ENCODE results near the gene THRSP. TPM values are rescaled to one million over a fixed set of nuclear protein-coding genes. Genes with fewer than 3 reads are reported as not detected.
"Not testable (repeated sequence)": the region's sequence is repeated elsewhere in the genome, so short reads cannot be mapped to it uniquely, and the experiment has no call there.

The THRSP gene
- total RNA-seq, 1 donor from 2014 or later, result not detected

DNA sequence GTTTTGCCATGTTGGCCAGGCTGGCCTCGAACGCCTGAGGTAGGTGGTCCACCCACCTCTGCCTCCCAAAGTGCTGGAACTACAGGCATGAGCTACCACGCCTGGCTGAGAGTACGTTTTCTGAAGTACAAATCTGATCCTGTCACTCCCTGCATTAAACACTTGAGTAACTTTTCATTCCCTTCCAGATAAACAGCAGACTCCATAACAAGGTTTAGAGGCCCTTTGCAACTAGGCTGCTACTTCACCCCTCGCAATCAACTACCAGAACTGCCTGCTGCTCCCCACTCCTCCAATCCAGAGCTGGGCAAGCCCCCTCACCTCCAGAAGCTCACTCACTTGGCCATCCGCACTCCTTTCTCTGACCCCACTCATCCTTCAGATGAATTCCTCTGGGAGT is 42.0 kb upstream of the THRSP start:
- no peaks in the 10 kb centered on the region for H3K36me3 Mint-ChIP-seq (ENCODE audit: low read depth, unreplicated experiment)
- H3K4me3 Mint-ChIP-seq (ENCODE audit: unreplicated experiment), result no peak overlapping the region
- H3K27me3 Mint-ChIP-seq (ENCODE audit: unreplicated experiment), result peaks cover 7% of the 10 kb centered on the region
- no peak for DNase-seq (ENCODE audit: low spot score)
- TF ChIP-seq, protein P1, sequence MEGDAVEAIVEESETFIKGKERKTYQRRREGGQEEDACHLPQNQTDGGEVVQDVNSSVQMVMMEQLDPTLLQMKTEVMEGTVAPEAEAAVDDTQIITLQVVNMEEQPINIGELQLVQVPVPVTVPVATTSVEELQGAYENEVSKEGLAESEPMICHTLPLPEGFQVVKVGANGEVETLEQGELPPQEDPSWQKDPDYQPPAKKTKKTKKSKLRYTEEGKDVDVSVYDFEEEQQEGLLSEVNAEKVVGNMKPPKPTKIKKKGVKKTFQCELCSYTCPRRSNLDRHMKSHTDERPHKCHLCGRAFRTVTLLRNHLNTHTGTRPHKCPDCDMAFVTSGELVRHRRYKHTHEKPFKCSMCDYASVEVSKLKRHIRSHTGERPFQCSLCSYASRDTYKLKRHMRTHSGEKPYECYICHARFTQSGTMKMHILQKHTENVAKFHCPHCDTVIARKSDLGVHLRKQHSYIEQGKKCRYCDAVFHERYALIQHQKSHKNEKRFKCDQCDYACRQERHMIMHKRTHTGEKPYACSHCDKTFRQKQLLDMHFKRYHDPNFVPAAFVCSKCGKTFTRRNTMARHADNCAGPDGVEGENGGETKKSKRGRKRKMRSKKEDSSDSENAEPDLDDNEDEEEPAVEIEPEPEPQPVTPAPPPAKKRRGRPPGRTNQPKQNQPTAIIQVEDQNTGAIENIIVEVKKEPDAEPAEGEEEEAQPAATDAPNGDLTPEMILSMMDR (IDR thresholded peaks at IDR 0.05; ENCODE audit: unreplicated experiment), result no peak
- H3K9me3 Mint-ChIP-seq (ENCODE audit: unreplicated experiment), result no peaks in the 10 kb centered on the region
- peaks cover 3% of the 10 kb centered on the region for H3K4me1 Mint-ChIP-seq (ENCODE audit: unreplicated experiment)
- no peak overlapping the region for H3K27ac Mint-ChIP-seq (ENCODE audit: unreplicated experiment)

DNA sequence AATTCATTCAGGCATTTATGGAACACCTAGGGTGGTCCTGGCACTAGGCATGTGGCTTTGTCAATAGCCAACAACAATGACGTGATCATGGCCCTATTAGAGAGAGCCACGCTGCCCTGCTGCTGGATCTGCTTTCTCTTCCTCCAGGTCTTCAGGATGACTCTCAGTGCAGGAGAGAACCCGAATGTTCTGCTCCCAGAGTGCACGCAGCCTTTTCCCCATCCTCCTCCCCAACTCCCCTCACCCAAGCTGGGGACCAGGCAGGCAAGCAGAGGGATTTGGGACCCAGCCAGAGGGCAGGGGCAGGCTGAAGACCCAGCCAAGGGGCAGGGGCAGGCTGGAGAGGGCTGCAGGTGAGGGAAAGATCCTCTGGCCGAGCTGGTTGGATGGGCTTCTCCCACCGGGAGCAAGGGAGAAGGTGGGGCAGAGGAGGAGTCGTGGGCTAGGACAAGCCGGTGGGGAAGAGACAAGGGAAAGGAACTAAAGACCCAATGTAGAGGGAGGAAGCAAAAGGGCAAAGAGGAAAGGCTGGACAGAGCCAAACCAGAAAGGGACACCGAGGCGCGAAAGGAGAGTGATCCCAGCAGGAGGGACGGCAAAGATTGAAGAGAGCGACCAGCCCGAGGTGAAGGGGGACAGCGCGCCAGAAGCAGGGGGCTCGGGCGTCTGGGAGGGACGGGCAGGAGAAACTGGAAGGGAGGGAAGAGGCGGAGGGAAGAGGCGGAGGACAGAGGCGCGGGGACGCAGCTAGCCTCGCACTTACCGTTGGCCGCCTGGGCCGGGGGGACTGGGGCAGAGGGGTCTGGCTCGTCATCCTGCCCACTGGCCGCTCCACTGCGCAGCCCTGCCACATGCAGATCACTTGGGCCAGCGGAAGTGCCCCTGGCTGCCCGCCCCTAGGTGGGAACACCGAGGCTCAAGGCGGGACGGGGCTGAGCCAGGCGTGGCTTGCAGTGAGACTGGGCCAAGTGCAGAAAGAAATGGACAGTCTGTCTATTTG is 41.0 kb upstream of the THRSP start, which contains the start of gene KCTD14:
Gene KCTD14 (minus strand): TSS at position 880 of the 1,000 bp plus-strand sequence. CDS start 27 bp downstream, at position 853.
- DNase-seq (ENCODE audit: low spot score), result peak; percentile 37
- Mint-ChIP-seq H3K4me3 (ENCODE audit: unreplicated experiment) (peak within 1 kb of the TSS; percentile 81), H3K36me3 (ENCODE audit: low read depth, unreplicated experiment) (no peaks in the 10 kb centered on the region), H3K27me3 (ENCODE audit: unreplicated experiment) (peaks cover 7% of the 10 kb centered on the region), H3K27ac (ENCODE audit: unreplicated experiment) (no peak within 1 kb of the TSS), H3K9me3 (ENCODE audit: unreplicated experiment) (no peaks in the 10 kb centered on the region), H3K4me1 (ENCODE audit: unreplicated experiment) (peaks cover 3% of the 10 kb centered on the region)
- TF ChIP-seq, protein P1 (IDR thresholded peaks at IDR 0.05; ENCODE audit: unreplicated experiment), result no peak

DNA sequence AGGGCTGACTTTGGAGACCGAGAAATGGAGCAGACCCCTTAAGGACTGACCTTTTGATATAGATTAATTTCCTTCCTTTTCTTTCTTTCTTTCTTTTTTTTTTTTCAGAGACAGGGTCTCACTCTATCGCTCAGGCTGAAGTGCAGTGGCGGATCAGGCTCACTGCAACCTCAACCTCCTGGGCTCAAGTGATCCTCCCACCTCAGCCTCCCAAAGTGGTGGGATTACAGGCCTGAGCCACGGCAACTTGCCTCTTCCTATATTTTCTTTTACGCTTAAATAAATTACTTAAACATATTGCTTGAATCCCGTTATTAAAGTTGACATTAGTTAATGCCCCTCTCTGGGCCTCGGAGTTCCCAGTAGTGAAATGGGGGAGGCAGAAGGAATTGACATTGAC is 40.2 kb upstream of the THRSP start:
- Mint-ChIP-seq H3K4me3 (ENCODE audit: unreplicated experiment) (no peak overlapping the region), H3K27me3 (ENCODE audit: unreplicated experiment) (peaks cover 7% of the 10 kb centered on the region), H3K4me1 (ENCODE audit: unreplicated experiment) (peaks cover 3% of the 10 kb centered on the region), H3K27ac (ENCODE audit: unreplicated experiment) (no peak overlapping the region), H3K9me3 (ENCODE audit: unreplicated experiment) (no peaks in the 10 kb centered on the region), H3K36me3 (ENCODE audit: low read depth, unreplicated experiment) (no peaks in the 10 kb centered on the region)
- no peak for DNase-seq (ENCODE audit: low spot score)
- TF ChIP-seq, protein P1 (IDR thresholded peaks at IDR 0.05; ENCODE audit: unreplicated experiment), result no peak

DNA sequence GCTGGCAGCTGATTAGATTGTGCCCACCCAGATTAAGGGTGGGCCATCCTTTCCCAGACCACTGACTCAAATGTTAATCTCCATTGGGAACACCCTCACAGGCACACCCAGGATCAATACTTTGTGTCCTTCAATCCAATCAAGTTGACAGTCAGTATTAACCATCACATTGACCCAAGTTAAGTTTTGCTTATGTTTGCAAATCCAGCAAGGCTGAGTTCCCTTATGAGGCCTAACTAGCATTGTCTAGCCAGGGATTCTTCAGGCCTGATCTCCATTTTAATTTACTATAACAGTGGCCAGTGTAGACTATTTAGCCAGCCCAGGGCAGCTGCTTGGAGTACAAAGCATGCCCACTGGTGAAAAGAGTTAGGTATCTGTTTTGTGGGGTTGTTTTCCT is 38.3 kb upstream of the THRSP start:
- H3K27ac Mint-ChIP-seq (ENCODE audit: unreplicated experiment), result no peak overlapping the region
- TF ChIP-seq, protein P1 (IDR thresholded peaks at IDR 0.05; ENCODE audit: unreplicated experiment), result no peak
- H3K4me3 Mint-ChIP-seq (ENCODE audit: unreplicated experiment), result no peak overlapping the region

DNA sequence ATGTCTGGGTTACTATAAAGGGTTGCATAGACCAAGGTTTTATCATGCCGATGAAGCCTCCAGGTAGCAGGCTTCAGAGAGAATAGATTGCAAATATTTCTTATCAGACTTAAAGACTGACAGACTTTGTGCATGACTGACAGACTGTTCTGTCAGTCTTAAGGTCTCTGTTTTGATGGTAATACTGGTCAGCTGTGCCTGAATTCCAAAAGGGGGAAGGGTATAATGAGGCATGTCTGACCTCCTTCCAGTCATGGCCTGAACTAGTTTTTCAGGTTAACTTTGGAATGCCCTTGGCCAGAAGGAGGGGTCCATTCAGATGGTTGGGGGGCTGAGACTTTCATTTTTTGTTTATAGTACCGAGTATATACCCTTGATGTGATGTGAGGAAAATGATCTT is 35.9 kb upstream of the THRSP start:
- DNase-seq (ENCODE audit: low spot score), result no peak
- Mint-ChIP-seq H3K9me3 (ENCODE audit: unreplicated experiment) (no peaks in the 10 kb centered on the region), H3K4me1 (ENCODE audit: unreplicated experiment) (peaks cover 9% of the 10 kb centered on the region), H3K4me3 (ENCODE audit: unreplicated experiment) (no peak overlapping the region), H3K27me3 (ENCODE audit: unreplicated experiment) (peaks cover 4% of the 10 kb centered on the region), H3K27ac (ENCODE audit: unreplicated experiment) (no peak overlapping the region), H3K36me3 (ENCODE audit: low read depth, unreplicated experiment) (no peaks in the 10 kb centered on the region)
- TF ChIP-seq, protein P1 (IDR thresholded peaks at IDR 0.05; ENCODE audit: unreplicated experiment), result no peak

More for the DNA sequence above, 38.3 kb upstream of the THRSP start:
- no peaks in the 10 kb centered on the region for H3K36me3 Mint-ChIP-seq (ENCODE audit: low read depth, unreplicated experiment)
- DNase-seq (ENCODE audit: low spot score), result no peak
- H3K27me3 Mint-ChIP-seq (ENCODE audit: unreplicated experiment), result peaks cover 7% of the 10 kb centered on the region
- H3K9me3 Mint-ChIP-seq (ENCODE audit: unreplicated experiment), result no peaks in the 10 kb centered on the region
- H3K4me1 Mint-ChIP-seq (ENCODE audit: unreplicated experiment), result peaks cover 7% of the 10 kb centered on the region

DNA sequence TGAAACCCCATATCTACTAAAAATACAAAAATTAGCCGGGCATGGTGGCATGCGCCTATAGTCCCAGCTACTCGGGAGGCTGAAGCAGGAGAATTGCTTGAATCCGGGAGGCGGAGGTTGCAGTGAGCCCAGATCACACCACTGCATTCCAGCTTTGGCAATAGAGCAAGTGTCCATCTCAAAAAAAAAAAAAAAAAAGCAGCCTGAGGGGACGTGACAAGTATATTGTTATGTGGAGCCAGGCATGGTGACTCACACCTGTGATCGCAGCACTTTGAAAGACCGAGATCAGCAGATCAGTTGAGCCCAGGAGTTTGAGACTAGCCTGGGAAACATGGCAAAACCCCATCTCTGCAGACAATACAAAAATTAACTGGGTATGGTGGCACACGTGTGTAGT is 35.2 kb upstream of the THRSP start:
- H3K4me1 Mint-ChIP-seq (ENCODE audit: unreplicated experiment); H3K9me3 Mint-ChIP-seq (ENCODE audit: unreplicated experiment); H3K27me3 Mint-ChIP-seq (ENCODE audit: unreplicated experiment); H3K4me3 Mint-ChIP-seq (ENCODE audit: unreplicated experiment); H3K27ac Mint-ChIP-seq (ENCODE audit: unreplicated experiment); DNase-seq (ENCODE audit: low spot score); H3K36me3 Mint-ChIP-seq (ENCODE audit: low read depth, unreplicated experiment): not testable (repeated sequence)
